Measurements from ENCODE around the gene GREB1L.

DNA sequence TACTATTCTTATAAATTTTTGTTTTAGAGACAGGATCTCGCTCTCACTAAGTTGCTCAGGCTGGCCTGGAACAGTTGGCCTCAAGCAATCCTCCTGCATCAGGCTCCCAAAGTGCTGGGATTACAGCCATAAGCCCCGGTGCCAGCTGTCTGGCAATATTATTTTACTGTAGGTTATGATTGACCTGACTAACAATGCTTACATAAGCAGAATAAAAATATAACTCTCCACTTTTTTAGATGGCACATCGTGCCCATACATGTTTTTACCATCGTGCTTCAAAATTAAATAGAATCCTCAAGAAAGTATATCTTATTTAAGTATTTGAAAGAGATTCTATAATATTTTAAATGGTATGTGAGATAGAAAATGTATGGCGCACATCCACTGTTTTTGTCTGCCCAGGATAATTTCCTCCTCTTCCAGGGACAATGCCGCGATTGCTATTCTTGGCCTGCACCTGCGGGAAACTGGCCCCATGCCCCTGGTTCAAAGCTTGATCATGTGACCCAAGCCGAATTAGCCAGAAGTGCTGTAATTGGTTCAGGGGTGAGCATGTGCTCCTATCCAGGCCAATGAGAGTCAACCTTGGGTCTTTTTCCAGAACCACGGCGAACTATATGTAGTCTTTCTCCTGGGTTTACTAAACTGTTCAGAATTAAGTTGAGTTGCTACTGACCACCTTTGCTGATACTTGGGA lies 38.3 kb upstream of the GREB1L start:
- TF ChIP-seq POLR2A (IDR thresholded peaks at IDR 0.05; ENCODE audit: low read length) (no peak), GATA1 (IDR thresholded peaks at IDR 0.05; ENCODE audit: low read depth, low read length) (no peak)

Measured in erythroblast (primary cell).